ENCODE measurements around the gene CTBP2.

GRCh38 chr10:125003146-125003900 lies 157.0 kb downstream of the CTBP2 start:
- TF ChIP-seq EZH2 (IDR thresholded peaks at IDR 0.05) (no peak), CTCF (IDR thresholded peaks at IDR 0.05) (no peak), EZH2phosphoT487 (IDR thresholded peaks at IDR 0.05) (no peak)

Data from neural progenitor cell (in vitro differentiated cells).